HCT116 (cell line): ENCODE measurements around the gene SORL1-AS1.

ENCODE experiments used
- CEBPB ChIP-seq: IDR thresholded peaks from 2 replicates; pipeline ENCODE4 v1.6.1; 2012; ENCODE audit warnings: low read depth
- EGR1 ChIP-seq: IDR thresholded peaks from 2 replicates; pipeline ENCODE4 v1.6.1; 2012; ENCODE audit warnings: low read depth
- EZH2 ChIP-seq: fragments of 200-600 bp; sonication (generic); IDR thresholded peaks from 2 replicates; pipeline ENCODE4 v1.6.1; 2017; ENCODE audit warnings: antibody characterized with exemption, mixed run types
- FOSL1 ChIP-seq: IDR thresholded peaks from 2 replicates; pipeline ENCODE4 v1.6.1; 2012; ENCODE audit warnings: low read depth
- POLR2A ChIP-seq: IDR thresholded peaks from 2 replicates; pipeline ENCODE4 v1.7.0; 2011; ENCODE audit warnings: borderline replicate concordance; ENCODE audit not compliant: insufficient read depth, insufficient read length; ENCODE audit errors: extremely low read depth
- POLR2AphosphoS5 ChIP-seq: IDR thresholded peaks from 2 replicates; pipeline ENCODE4 v1.6.1; 2011; ENCODE audit warnings: mild to moderate bottlenecking, low read depth, low read length, moderate library complexity
- RAD21 ChIP-seq: IDR thresholded peaks from 2 replicates; pipeline ENCODE4 v1.6.1; 2012; ENCODE audit warnings: low read depth, mild to moderate bottlenecking
- REST ChIP-seq: IDR thresholded peaks from 2 replicates; pipeline ENCODE4 v1.6.1; 2012; ENCODE audit warnings: low read depth
- SIN3A ChIP-seq: IDR thresholded peaks from 2 replicates; pipeline ENCODE4 v1.6.1; 2012; ENCODE audit warnings: low read depth
- SRF ChIP-seq: IDR thresholded peaks from 2 replicates; pipeline ENCODE4 v1.6.1; 2012; ENCODE audit warnings: low read depth
- TCF7L2 ChIP-seq: IDR thresholded peaks from 2 replicates; pipeline ENCODE4 v1.7.0; 2011; ENCODE audit warnings: borderline replicate concordance, inconsistent platforms; ENCODE audit not compliant: insufficient read depth, insufficient read length; ENCODE audit errors: extremely low read depth
- YY1 ChIP-seq: IDR thresholded peaks from 2 replicates; pipeline ENCODE4 v1.6.1; 2011; ENCODE audit warnings: low read length, low read depth, moderate library complexity, mild to moderate bottlenecking; ENCODE audit not compliant: insufficient replicate concordance; ENCODE audit errors: extremely low read depth
- ZFX ChIP-seq: fragments of 450-650 bp; IDR thresholded peaks from 2 replicates; pipeline ENCODE4 v1.6.1; 2017
- TF ChIP-seq, protein P1 (sequence below), 3 experiments: fragments of 200-600 bp in 1 of 3; sonication (generic) in 1 of 3; IDR thresholded peaks in 2 of 3; conservative IDR thresholded peaks in 1 of 3; 2 replicates each; pipeline ENCODE4 v1.5.1; 2012 to 2017; ENCODE audit warnings: low read depth in 2 of 3, low read length in 2 of 3, antibody characterized with exemption in 1 of 3, borderline replicate concordance in 1 of 3, control low read depth in 1 of 3, mild to moderate bottlenecking in 1 of 3, mixed read lengths in 1 of 3, mixed run types in 1 of 3, moderate library complexity in 1 of 3; ENCODE audit not compliant: insufficient read depth in 1 of 3

DNA sequence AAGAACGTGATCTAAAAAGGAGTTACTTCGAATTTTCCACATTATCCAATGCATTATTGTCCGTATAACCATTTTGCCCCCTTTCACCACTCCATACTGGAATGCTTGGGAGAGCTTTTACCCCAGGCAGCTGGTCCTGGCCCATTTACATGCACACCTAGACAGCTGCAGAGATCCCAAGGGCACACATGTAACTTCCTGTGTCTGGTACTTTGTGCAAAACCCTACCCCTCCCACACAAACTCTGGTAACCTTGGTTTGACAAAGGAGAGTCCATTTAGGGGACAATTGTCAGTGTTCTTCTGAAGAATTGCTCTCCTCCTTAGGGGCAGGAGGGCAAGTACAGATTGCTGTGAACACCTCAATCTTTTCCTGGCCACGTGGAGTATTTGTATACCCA lies 58.0 kb downstream of the SORL1-AS1 start:
- TF ChIP-seq SRF (no peak), EZH2 (no peak), CEBPB (no peak), POLR2AphosphoS5 (no peak), ZFX (no peak), EGR1 (no peak), POLR2A (no peak), SIN3A (no peak), RAD21 (no peak), REST (no peak), FOSL1 (no peak), YY1 (no peak), TCF7L2 (no peak)
- TF ChIP-seq, protein P1, sequence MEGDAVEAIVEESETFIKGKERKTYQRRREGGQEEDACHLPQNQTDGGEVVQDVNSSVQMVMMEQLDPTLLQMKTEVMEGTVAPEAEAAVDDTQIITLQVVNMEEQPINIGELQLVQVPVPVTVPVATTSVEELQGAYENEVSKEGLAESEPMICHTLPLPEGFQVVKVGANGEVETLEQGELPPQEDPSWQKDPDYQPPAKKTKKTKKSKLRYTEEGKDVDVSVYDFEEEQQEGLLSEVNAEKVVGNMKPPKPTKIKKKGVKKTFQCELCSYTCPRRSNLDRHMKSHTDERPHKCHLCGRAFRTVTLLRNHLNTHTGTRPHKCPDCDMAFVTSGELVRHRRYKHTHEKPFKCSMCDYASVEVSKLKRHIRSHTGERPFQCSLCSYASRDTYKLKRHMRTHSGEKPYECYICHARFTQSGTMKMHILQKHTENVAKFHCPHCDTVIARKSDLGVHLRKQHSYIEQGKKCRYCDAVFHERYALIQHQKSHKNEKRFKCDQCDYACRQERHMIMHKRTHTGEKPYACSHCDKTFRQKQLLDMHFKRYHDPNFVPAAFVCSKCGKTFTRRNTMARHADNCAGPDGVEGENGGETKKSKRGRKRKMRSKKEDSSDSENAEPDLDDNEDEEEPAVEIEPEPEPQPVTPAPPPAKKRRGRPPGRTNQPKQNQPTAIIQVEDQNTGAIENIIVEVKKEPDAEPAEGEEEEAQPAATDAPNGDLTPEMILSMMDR (IDR thresholded peaks at IDR 0.05 in 2 of 3, conservative IDR thresholded peaks at IDR 0.05 in 1 of 3; ENCODE audit: borderline replicate concordance in 1 of 3, insufficient read depth in 1 of 3, low read depth in 2 of 3, low read length in 2 of 3): no peak
